WI38 (cell line): Measurements from ENCODE around the gene SKAP2.

Experiments used
- H3K4me3 ChIP-seq: 2 replicates; pipeline ENCODE4 v1.5.1; 2011; ENCODE audit warnings: low read depth, mild to moderate bottlenecking, control low read depth, low read length
- TF ChIP-seq, protein P1 (sequence below): IDR thresholded peaks from 2 replicates; pipeline ENCODE4 v1.5.1; 2012; ENCODE audit warnings: low read depth, mild to moderate bottlenecking, control low read depth, low read length

The SKAP2 gene, protein sequence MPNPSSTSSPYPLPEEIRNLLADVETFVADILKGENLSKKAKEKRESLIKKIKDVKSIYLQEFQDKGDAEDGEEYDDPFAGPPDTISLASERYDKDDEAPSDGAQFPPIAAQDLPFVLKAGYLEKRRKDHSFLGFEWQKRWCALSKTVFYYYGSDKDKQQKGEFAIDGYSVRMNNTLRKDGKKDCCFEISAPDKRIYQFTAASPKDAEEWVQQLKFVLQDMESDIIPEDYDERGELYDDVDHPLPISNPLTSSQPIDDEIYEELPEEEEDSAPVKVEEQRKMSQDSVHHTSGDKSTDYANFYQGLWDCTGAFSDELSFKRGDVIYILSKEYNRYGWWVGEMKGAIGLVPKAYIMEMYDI

GRCh38 chr7:26864309-26865093 is at the start of gene SKAP2:
Gene SKAP2 (minus strand): TSS chr7:26864590. CDS start chr7:26864429, 161 bp downstream.
- TF ChIP-seq, protein P1, sequence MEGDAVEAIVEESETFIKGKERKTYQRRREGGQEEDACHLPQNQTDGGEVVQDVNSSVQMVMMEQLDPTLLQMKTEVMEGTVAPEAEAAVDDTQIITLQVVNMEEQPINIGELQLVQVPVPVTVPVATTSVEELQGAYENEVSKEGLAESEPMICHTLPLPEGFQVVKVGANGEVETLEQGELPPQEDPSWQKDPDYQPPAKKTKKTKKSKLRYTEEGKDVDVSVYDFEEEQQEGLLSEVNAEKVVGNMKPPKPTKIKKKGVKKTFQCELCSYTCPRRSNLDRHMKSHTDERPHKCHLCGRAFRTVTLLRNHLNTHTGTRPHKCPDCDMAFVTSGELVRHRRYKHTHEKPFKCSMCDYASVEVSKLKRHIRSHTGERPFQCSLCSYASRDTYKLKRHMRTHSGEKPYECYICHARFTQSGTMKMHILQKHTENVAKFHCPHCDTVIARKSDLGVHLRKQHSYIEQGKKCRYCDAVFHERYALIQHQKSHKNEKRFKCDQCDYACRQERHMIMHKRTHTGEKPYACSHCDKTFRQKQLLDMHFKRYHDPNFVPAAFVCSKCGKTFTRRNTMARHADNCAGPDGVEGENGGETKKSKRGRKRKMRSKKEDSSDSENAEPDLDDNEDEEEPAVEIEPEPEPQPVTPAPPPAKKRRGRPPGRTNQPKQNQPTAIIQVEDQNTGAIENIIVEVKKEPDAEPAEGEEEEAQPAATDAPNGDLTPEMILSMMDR, result no peak
- peak within 1 kb of the TSS; percentile 97 for H3K4me3 ChIP-seq

- TF ChIP-seq, protein P1, result no peak
- no peak overlapping the region for H3K4me3 ChIP-seq
These were observed 48.6 kb upstream of the SKAP2 start for GRCh38 chr7:26912933-26913536.

GRCh38 chr7:26912338-26912737 is 47.9 kb upstream of the SKAP2 start:
- H3K4me3 ChIP-seq, result no peak overlapping the region
- TF ChIP-seq, protein P1, result no peak

GRCh38 chr7:26910221-26910620 is 45.8 kb upstream of the SKAP2 start:
- H3K4me3 ChIP-seq, result no peak overlapping the region
- TF ChIP-seq, protein P1, result no peak

- no peak overlapping the region for H3K4me3 ChIP-seq
- TF ChIP-seq, protein P1, result no peak
These were observed 35.9 kb upstream of the SKAP2 start for GRCh38 chr7:26900251-26900650.

GRCh38 chr7:26899519-26899918 is 35.1 kb upstream of the SKAP2 start:
- TF ChIP-seq, protein P1, result no peak
- no peak overlapping the region for H3K4me3 ChIP-seq
